Kidney (tissue), 14 donors: Measurements from ENCODE around the gene ADARB1. TPM values are rescaled to one million over a fixed set of nuclear protein-coding genes. Genes with fewer than 3 reads are reported as not detected.

ENCODE experiments used
- DNase-seq, 5 donors: peaks; one replicate each; pipeline ENCODE4 v3.0.0-alpha.2; 2013 to 2020
- FAIRE-seq: peaks from 2 replicates; lab custom pipeline; 2012; peaks lifted over from hg19 to GRCh38; lab: Jason Lieb, UNC
- H3K27ac ChIP-seq, 2 donors: one replicate each; pipeline ENCODE4 v1.7.0; 2013; ENCODE audit warnings: low read depth in 2 of 2, low read length in 2 of 2, inconsistent platforms in 1 of 2
- H3K27me3 ChIP-seq: one replicate; pipeline ENCODE4 v1.7.1; 2013; ENCODE audit warnings: low read length, inconsistent platforms; ENCODE audit not compliant: control insufficient read depth, insufficient read depth
- H3K36me3 ChIP-seq, 3 donors: one replicate each; pipeline versions ENCODE4 v1.7.0 to v1.7.1; 2013; ENCODE audit warnings: low read length in 3 of 3, control low read depth in 1 of 3, inconsistent platforms in 1 of 3; ENCODE audit not compliant: insufficient read depth in 3 of 3, control insufficient read depth in 2 of 3
- H3K4me1 ChIP-seq, 3 donors: one replicate each; pipeline versions ENCODE4 v1.7.0 to v1.7.1; 2013; ENCODE audit warnings: low read length in 3 of 3, inconsistent platforms in 1 of 3, low read depth in 1 of 3; ENCODE audit not compliant: control insufficient read depth in 2 of 3, insufficient read depth in 2 of 3
- H3K4me3 ChIP-seq, 3 donors: one replicate each; pipeline versions ENCODE4 v1.7.0 to v1.8.1; 2013; ENCODE audit warnings: low read length in 3 of 3, control low read depth in 1 of 3, inconsistent platforms in 1 of 3
- H3K9ac ChIP-seq, 3 donors: one replicate each; pipeline versions ENCODE4 v1.7.0 to v1.7.1; 2013; ENCODE audit warnings: low read length in 3 of 3, control low read depth in 1 of 3, inconsistent platforms in 1 of 3
- H3K9me3 ChIP-seq, 3 donors: one replicate each; pipeline versions ENCODE4 v1.7.0 to v1.7.1; 2013; ENCODE audit warnings: low read length in 3 of 3, control low read depth in 1 of 3, inconsistent platforms in 1 of 3; ENCODE audit not compliant: control insufficient read depth in 2 of 3, insufficient read depth in 1 of 3
- CTCF ChIP-seq: IDR thresholded peaks from 3 replicates; pipeline ENCODE4 v1.5.1; 2012; ENCODE audit warnings: mild to moderate bottlenecking, moderate library complexity, borderline replicate concordance; ENCODE audit not compliant: insufficient read depth; ENCODE audit errors: extremely low read depth
- intact Hi-C: fragments of 100-400 bp; cut with DNase I; formaldehyde crosslinking; loops from one replicate; pipeline ENCODE4 v1.11.1; 2022
- polyA plus RNA-seq: library from polyadenylated mRNA; stranded (reverse); fragments of 350-450 nt; fragmentation: Illumina TruSeq; extraction: RNeasy Lipid Tissue Mini Kit (QIAGEN cat#74804); gene quantifications from one replicate; pipeline ENCODE4 v1.2.3, GENCODE V29; 2014; ENCODE audit warnings: low read depth, low replicate concordance; ENCODE audit not compliant: insufficient read depth
- total RNA-seq: library from RNA; stranded (reverse); fragmentation: NEBNext Ultra II Directional; extraction: Animal tissue kit (Norgen Biotek cat#: 25700); gene quantifications from one replicate; pipeline ENCODE4 v1.2.1, GENCODE V29; 2021
- donor health status: control.
- donor health status: control.
- donor health status: control.
- donor health status: control.
- donor health status: control.
- donor health status: DM: yes; HTN: yes; CAD: no.
- donor health status: Normal renal cell carcinoma (clear cell type).

The ADARB1 gene
- total and polyA plus RNA-seq, 2 donors from 2014 or later: 6.7 to 34.9 TPM

DNA sequence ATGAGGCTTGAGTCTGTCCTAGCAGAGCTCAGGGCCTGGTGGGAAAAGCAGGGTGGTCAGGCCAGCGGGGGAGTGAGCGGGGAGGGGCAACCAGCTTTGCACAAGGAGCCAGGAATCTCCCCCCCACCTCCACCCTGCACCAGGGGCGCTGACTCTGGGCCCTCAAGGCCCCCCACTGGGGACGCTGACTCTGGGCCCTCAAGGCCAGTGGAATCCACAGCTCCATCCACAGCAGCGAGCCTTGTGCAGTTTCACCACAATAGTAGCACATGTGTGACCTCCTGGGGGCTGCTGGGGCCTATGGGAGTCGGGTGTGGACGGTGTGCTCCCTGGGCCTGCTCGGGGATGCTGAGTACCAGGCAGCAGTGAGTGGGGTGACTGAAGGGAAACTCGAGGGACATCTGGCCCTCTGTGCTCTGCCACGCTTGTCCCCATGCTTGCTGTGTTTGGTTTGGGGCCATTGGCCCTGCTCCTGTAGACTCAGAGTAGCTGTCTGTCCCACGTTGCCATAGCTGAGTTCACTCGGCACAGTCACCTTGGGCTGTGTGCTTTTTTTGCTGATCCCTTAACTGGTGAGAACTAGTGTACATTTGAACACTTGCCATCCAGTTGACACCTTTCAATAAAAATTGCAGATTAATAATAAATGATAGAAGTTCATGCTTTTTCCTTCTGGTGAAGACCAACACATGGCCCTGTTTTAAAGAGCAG lies 89.2 kb downstream of the ADARB1 start:
- Histone ChIP-seq H3K9me3 (no peaks in the 10 kb centered on the region), H3K9ac (no peak overlapping the region), H3K27ac (no peak overlapping the region), H3K4me1 (peaks cover 0 to 6% (median 0%) of the 10 kb centered on the region in 3 donors), H3K36me3 (no peaks in the 10 kb centered on the region), H3K27me3 (no peaks in the 10 kb centered on the region), H3K4me3 (no peak overlapping the region)
- DNase-seq: no peak
- TF ChIP-seq CTCF: no peak
- no peak for FAIRE-seq
- intact Hi-C loops: no loop called here

DNA sequence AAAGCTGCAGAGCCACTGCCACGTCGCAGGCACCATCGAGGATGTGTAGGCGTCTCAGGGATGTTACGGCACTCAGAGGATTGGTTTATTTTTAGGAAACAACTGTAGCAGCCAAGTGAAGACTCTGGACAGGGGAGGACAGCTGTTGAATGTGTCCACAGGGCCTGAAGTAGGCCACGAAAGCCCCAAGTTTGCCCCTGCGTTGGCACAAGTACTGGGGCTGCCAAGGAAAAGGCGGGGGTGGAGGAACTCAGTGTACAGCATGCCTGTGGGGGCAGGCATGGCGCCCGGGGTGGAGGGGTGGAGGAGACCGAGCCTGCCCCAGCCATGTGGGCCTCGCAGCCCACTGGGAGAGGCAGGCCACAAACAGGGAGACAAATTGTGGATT lies 89.7 kb downstream of the ADARB1 start:
- Histone ChIP-seq H3K4me3 (no peak overlapping the region), H3K9ac (no peak overlapping the region), H3K27ac (no peak overlapping the region), H3K4me1 (peaks cover 0 to 6% (median 0%) of the 10 kb centered on the region in 3 donors), H3K27me3 (no peaks in the 10 kb centered on the region), H3K36me3 (no peaks in the 10 kb centered on the region), H3K9me3 (no peaks in the 10 kb centered on the region)
- TF ChIP-seq CTCF: no peak
- intact Hi-C loops: no loop called here
- FAIRE-seq (no peak), DNase-seq (no peak)

- TF ChIP-seq CTCF: no peak
- DNase-seq: no peak
- H3K27me3 ChIP-seq: no peaks in the 10 kb centered on the region
- no peaks in the 10 kb centered on the region for H3K9me3 ChIP-seq
- H3K36me3 ChIP-seq: no peaks in the 10 kb centered on the region
- intact Hi-C loops: no loop called here
- H3K9ac ChIP-seq: no peak overlapping the region
- H3K27ac ChIP-seq: no peak overlapping the region
- peaks cover 0 to 6% (median 0%) of the 10 kb centered on the region in 3 donors for H3K4me1 ChIP-seq
- no peak for FAIRE-seq
- no peak overlapping the region for H3K4me3 ChIP-seq
Observed at GRCh38 chr21:45164838-45165237, 90.5 kb downstream of the ADARB1 start.
